Activated CD8-positive, alpha-beta T cell treated with anti-CD3 and anti-CD28 coated beads, Interleukin-2, amount 10 ng/mL, durations not matched to agents 7 days and 5 days (primary cell): ENCODE data around the gene PAPOLA. TPM values are rescaled to one million over a fixed set of nuclear protein-coding genes. Genes with fewer than 3 reads are reported as not detected.

Source experiments
- ATAC-seq: fragments of 150-1000 bp; cut with Tn5 transposase; one replicate; pipeline ENCODE4 v1.10.0; 2021; ENCODE audit warnings: moderate library complexity
- CTCF ChIA-PET: fragments of 350-600 bp; sonication (Branson Sonifier 250); formaldehyde crosslinking; loops from one replicate; lab custom pipeline; 2021; ENCODE audit warnings: antibody characterized with exemption; lab: Charles Lee
- POLR2A ChIA-PET: fragments of 350-600 bp; sonication (Branson Sonifier 250); formaldehyde crosslinking; loops from one replicate; lab custom pipeline; 2021; ENCODE audit warnings: antibody characterized with exemption; lab: Charles Lee
- DNase-seq: peaks from one replicate; pipeline ENCODE4 v3.0.0-alpha.2; 2020
- H3K27ac Mint-ChIP-seq: one replicate; pipeline ENCODE4 v1.8.0; 2021; ENCODE audit warnings: mild to moderate bottlenecking, mixed read lengths
- H3K27me3 Mint-ChIP-seq: one replicate; pipeline ENCODE4 v1.8.0; 2021; ENCODE audit warnings: low read depth, mixed read lengths
- H3K36me3 Mint-ChIP-seq: one replicate; pipeline ENCODE4 v1.8.0; 2021; ENCODE audit warnings: low read depth, mixed read lengths
- H3K4me1 Mint-ChIP-seq: one replicate; pipeline ENCODE4 v1.8.0; 2021; ENCODE audit warnings: low read depth, mixed read lengths
- H3K4me3 Mint-ChIP-seq: one replicate; pipeline ENCODE4 v1.8.0; 2021; ENCODE audit warnings: mild to moderate bottlenecking, mixed read lengths
- H3K9me3 Mint-ChIP-seq: one replicate; pipeline ENCODE4 v1.8.0; 2022; ENCODE audit warnings: mixed read lengths; ENCODE audit not compliant: insufficient read depth
- total RNA-seq, 2 experiments: library from RNA; stranded (reverse); gene quantifications; one replicate each; pipeline ENCODE4 v1.2.3, GENCODE V29; 2021

PAPOLA gene
- total RNA-seq, 2 experiments from 2014 or later, result 163 to 166 TPM

- H3K27ac Mint-ChIP-seq, result no peak overlapping the region
- no peaks in the 10 kb centered on the region for H3K9me3 Mint-ChIP-seq
- no peaks in the 10 kb centered on the region for H3K27me3 Mint-ChIP-seq
- no peak overlapping the region for H3K4me3 Mint-ChIP-seq
- peaks cover 36% of the 10 kb centered on the region for H3K36me3 Mint-ChIP-seq
- ChIA-PET POLR2A (no interaction called here), CTCF (interaction anchor here (1.5 kb wide), 1 partner anchor 11 kb away, joined by 5 read pairs; no protein-coding TSS in a partner anchor)
- no peaks in the 10 kb centered on the region for H3K4me1 Mint-ChIP-seq
- ATAC-seq, result no peak
- DNase-seq, result no peak
These were observed 23.3 kb downstream of the PAPOLA start for GRCh38 chr14:96525452-96525851.

- DNase-seq (no peak), ATAC-seq (no peak)
- Mint-ChIP-seq H3K27ac (no peak overlapping the region), H3K4me3 (no peak overlapping the region), H3K27me3 (no peaks in the 10 kb centered on the region), H3K4me1 (peaks cover 4% of the 10 kb centered on the region), H3K9me3 (no peaks in the 10 kb centered on the region), H3K36me3 (peaks cover 50% of the 10 kb centered on the region)
- ChIA-PET POLR2A (interaction anchor here (1.0 kb wide), 1 partner anchor 14 kb away, joined by 4 read pairs; no protein-coding TSS in a partner anchor), CTCF (interaction anchor here (1.5 kb wide), 1 partner anchor 20 kb away, joined by 5 read pairs; no protein-coding TSS in a partner anchor)
These were observed 30.4 kb downstream of the PAPOLA start for GRCh38 chr14:96532632-96533031.

DNA sequence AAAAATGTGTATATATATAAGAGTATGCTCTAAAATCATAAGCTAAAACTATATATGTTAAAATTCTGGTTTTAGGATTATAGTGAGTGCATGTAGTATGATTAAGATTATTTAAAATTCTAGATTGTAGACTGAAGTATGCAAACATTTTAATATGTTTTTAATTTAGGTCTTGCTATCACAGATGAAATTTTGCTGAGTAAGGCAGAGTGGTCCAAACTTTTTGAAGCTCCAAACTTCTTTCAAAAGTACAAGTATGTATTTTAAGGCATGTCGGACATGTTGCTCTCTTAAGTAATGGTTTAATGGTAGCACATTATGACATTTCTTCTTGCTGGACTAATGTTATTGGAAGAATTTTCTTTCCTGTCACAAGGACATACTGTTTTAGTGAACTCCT lies 34.6 kb downstream of the PAPOLA start:
- H3K27ac Mint-ChIP-seq, result no peak overlapping the region
- ATAC-seq, result no peak

GRCh38 chr14:96538097-96538989 lies 36.2 kb downstream of the PAPOLA start:
- Mint-ChIP-seq H3K36me3 (peaks cover 44% of the 10 kb centered on the region), H3K4me3 (peak overlapping the region; percentile 15)
- no peak for DNase-seq

More for the DNA sequence above, 34.6 kb downstream of the PAPOLA start:
- Mint-ChIP-seq H3K27me3 (no peaks in the 10 kb centered on the region), H3K9me3 (no peaks in the 10 kb centered on the region), H3K36me3 (peaks cover 50% of the 10 kb centered on the region), H3K4me1 (peaks cover 12% of the 10 kb centered on the region), H3K4me3 (no peak overlapping the region)
- ChIA-PET CTCF (interaction anchor here (0.9 to 1.5 kb wide), 3 partner anchors 11 to 31 kb away, joined by 3 to 5 read pairs (median 4); no protein-coding TSS in a partner anchor), POLR2A (no interaction called here)
- DNase-seq, result no peak

DNA sequence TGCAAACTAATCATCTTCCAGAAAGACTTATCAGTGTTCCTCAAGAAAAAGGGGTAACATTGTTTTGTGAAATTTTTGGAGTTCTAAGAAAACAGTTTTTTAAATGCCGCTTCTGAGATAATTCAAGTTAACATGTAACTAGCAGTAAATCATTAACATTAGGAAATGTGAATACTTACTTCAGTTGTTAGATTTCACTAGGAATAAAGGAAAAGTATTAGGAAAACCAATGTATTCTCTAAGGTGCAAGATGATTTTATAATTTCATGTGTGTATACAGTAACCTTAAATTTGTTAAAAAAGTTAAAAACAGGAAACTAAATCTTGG lies 36.8 kb downstream of the PAPOLA start:
- Mint-ChIP-seq H3K27me3 (no peaks in the 10 kb centered on the region), H3K36me3 (peaks cover 41% of the 10 kb centered on the region), H3K9me3 (no peaks in the 10 kb centered on the region), H3K4me1 (peaks cover 12% of the 10 kb centered on the region), H3K4me3 (no peak overlapping the region), H3K27ac (no peak overlapping the region)
- no peak for DNase-seq
- CTCF ChIA-PET, result no interaction called here
- no peak for ATAC-seq
- POLR2A ChIA-PET, result no interaction called here

More at GRCh38 chr14:96538097-96538989, 36.2 kb downstream of the PAPOLA start:
- ChIA-PET POLR2A (no interaction called here), CTCF (no interaction called here)
- H3K9me3 Mint-ChIP-seq, result no peaks in the 10 kb centered on the region
- no peaks in the 10 kb centered on the region for H3K27me3 Mint-ChIP-seq
- peak overlapping the region; percentile 8 for H3K27ac Mint-ChIP-seq
- H3K4me1 Mint-ChIP-seq, result peaks cover 12% of the 10 kb centered on the region
- ATAC-seq, result no peak

DNA sequence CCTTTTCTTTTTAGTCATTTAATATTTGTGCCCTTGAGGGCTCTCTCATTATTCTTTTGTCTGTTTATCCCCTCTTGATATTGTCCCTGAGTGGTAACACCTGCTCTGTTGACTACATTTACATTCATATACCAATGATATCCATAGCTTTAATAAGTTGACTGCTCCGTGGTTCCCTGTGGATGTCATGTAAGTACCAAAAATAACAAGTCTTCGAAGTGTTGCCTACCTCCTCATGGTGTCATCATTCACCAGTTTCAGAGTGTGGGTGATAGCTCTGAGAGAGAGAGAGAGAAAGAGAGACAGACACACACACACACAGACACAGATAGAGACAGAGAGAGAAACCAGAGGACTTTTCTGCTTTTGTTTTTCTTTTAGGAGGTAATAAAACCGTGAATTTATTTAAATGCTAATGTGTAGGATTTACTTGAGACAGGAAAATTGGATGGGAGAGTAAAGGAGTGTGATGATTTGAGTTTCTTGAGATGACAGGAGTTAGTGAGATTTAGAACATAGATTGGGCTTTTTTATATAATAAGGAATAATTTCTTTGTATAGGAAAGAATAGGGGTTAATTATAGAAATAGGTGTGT lies 52.2 kb downstream of the PAPOLA start:
- CTCF ChIA-PET, result no interaction called here

DNA sequence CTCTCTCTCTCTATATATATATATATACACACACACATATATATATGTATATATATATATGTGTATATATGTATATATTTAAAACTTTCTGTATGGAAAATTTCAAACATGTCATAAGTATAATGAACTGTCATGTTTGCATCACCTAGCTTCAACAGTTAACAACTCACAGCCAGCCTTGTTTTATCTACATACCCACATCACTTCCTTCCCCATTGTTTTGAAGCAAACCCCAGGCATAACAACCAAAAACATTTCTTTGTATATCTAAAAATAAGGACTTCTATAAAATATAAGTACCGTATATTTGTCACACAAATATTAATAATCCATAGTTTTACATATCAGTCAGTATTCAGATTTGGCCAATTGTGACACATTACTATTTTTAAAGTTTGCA lies 57.4 kb downstream of the PAPOLA start:
- Mint-ChIP-seq H3K4me1 (peaks cover 2% of the 10 kb centered on the region), H3K9me3 (no peaks in the 10 kb centered on the region), H3K4me3 (no peak overlapping the region), H3K36me3 (peaks cover 47% of the 10 kb centered on the region), H3K27me3 (no peaks in the 10 kb centered on the region), H3K27ac (no peak overlapping the region)
- no peak for DNase-seq
- ChIA-PET CTCF (no interaction called here), POLR2A (interaction anchor here (0.6 kb wide), 1 partner anchor 268 kb away, joined by 5 read pairs; no protein-coding TSS in a partner anchor)
- ATAC-seq, result no peak

More for the DNA sequence above, 52.2 kb downstream of the PAPOLA start:
- no peaks in the 10 kb centered on the region for H3K27me3 Mint-ChIP-seq
- H3K9me3 Mint-ChIP-seq, result no peaks in the 10 kb centered on the region
- ATAC-seq, result no peak
- no peak for DNase-seq
- POLR2A ChIA-PET, result no interaction called here
- H3K4me3 Mint-ChIP-seq, result no peak overlapping the region
- peaks cover 51% of the 10 kb centered on the region for H3K36me3 Mint-ChIP-seq
- no peak overlapping the region for H3K27ac Mint-ChIP-seq
- peaks cover 2% of the 10 kb centered on the region for H3K4me1 Mint-ChIP-seq

DNA sequence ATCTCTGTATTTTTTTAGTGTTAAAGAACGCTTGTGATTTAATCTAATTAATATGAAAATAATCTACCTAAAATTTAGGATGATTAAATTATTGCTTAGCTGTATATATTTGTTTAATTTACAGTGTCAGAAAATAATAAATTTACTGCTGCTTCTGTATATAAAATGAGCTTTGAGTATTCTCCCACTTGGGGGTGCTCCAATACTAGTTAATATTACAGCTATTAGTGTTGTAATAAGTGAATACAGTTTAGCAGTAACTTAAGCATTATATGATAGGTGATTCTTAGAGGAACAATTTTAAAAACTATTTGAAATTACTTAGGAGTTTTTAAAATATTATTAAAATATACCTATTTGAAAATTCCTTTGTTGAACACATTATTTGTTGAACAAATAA lies 62.2 kb downstream of the PAPOLA start:
- peaks cover 37% of the 10 kb centered on the region for H3K36me3 Mint-ChIP-seq
- no peak for ATAC-seq

DNA sequence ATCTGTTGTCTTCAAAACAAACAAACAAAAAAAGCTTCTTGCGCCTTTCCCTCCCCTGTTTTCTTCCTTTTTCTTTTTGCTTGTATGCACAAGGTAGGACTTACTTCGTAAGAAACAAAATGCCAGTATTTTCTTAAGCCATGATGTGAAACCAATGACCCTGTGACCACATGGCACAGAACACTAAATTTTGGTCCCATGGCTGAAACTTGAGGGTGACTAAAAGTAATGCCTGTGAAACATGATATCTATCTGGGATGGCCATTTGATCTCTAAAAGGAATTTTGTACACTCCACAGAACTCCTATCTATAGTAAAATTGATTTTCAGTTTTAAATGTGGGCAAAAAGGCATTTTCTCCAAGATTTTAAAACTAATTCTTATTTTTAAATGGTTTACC lies 63.6 kb downstream of the PAPOLA start:
- no peak overlapping the region for H3K27ac Mint-ChIP-seq
- ATAC-seq (no peak), DNase-seq (no peak)
- H3K36me3 Mint-ChIP-seq, result peaks cover 39% of the 10 kb centered on the region
- H3K27me3 Mint-ChIP-seq, result no peaks in the 10 kb centered on the region
- H3K4me1 Mint-ChIP-seq, result no peaks in the 10 kb centered on the region
- H3K9me3 Mint-ChIP-seq, result no peaks in the 10 kb centered on the region
- no peak overlapping the region for H3K4me3 Mint-ChIP-seq
- CTCF ChIA-PET, result interaction anchor here (1.3 to 3.5 kb wide), 3 partner anchors 11 to 175 kb away, joined by 3 to 27 read pairs (median 4); no protein-coding TSS in a partner anchor
- POLR2A ChIA-PET, result interaction anchor here (0.5 kb wide), 1 partner anchor 1292 kb away, joined by 3 read pairs; no protein-coding TSS in a partner anchor

More for the DNA sequence above, 62.2 kb downstream of the PAPOLA start:
- no peak overlapping the region for H3K4me3 Mint-ChIP-seq
- no peak overlapping the region for H3K27ac Mint-ChIP-seq
- no peaks in the 10 kb centered on the region for H3K9me3 Mint-ChIP-seq
- no peaks in the 10 kb centered on the region for H3K27me3 Mint-ChIP-seq
- ChIA-PET CTCF (interaction anchor here (0.8 kb wide), 1 partner anchor 175 kb away, joined by 3 read pairs; no protein-coding TSS in a partner anchor), POLR2A (no interaction called here)
- no peaks in the 10 kb centered on the region for H3K4me1 Mint-ChIP-seq
- DNase-seq, result no peak

GRCh38 chr14:96567289-96567899 lies 65.2 kb downstream of the PAPOLA start:
- Mint-ChIP-seq H3K4me1 (no peaks in the 10 kb centered on the region), H3K36me3 (peaks cover 39% of the 10 kb centered on the region), H3K27me3 (no peaks in the 10 kb centered on the region), H3K27ac (no peak overlapping the region), H3K4me3 (no peak overlapping the region), H3K9me3 (no peaks in the 10 kb centered on the region)
- DNase-seq (no peak), ATAC-seq (peak; percentile 58)
- ChIA-PET CTCF (interaction anchor here (0.8 to 3.5 kb wide), 9 partner anchors 9 to 285 kb away, joined by 3 to 27 read pairs (median 4); no protein-coding TSS in a partner anchor), POLR2A (interaction anchor here (1.2 kb wide), 1 partner anchor 1020 kb away, joined by 4 read pairs; no protein-coding TSS in a partner anchor)

GRCh38 chr14:96568621-96569020 lies 66.4 kb downstream of the PAPOLA start:
- CTCF ChIA-PET, result interaction anchor here (1.2 to 3.5 kb wide), 5 partner anchors 8 to 173 kb away, joined by 3 to 27 read pairs (median 4); no protein-coding TSS in a partner anchor
- DNase-seq (no peak), ATAC-seq (no peak)
- POLR2A ChIA-PET, result no interaction called here
- peaks cover 39% of the 10 kb centered on the region for H3K36me3 Mint-ChIP-seq
- H3K27ac Mint-ChIP-seq, result no peak overlapping the region
- H3K4me3 Mint-ChIP-seq, result no peak overlapping the region
- no peaks in the 10 kb centered on the region for H3K27me3 Mint-ChIP-seq
- H3K9me3 Mint-ChIP-seq, result no peaks in the 10 kb centered on the region
- no peaks in the 10 kb centered on the region for H3K4me1 Mint-ChIP-seq
